Neural crest cell (in vitro differentiated cells): ENCODE data around the gene PSMD14. TPM values are rescaled to one million over a fixed set of nuclear protein-coding genes. Genes with fewer than 3 reads are reported as not detected.

Source experiments
- DNase-seq: peaks from one replicate; pipeline ENCODE4 v3.0.0; 2021; ENCODE audit warnings: low read depth, mixed read lengths, low spot score
- H3K27ac Mint-ChIP-seq: one replicate; pipeline ENCODE4 v1.8.0; 2021; ENCODE audit warnings: mild to moderate bottlenecking, mixed read lengths; ENCODE audit not compliant: unreplicated experiment
- H3K27me3 Mint-ChIP-seq: 2 replicates; pipeline ENCODE4 v1.8.0; 2021; ENCODE audit warnings: low read depth, mild to moderate bottlenecking, mixed read lengths
- H3K36me3 Mint-ChIP-seq: 2 replicates; pipeline ENCODE4 v1.8.0; 2021; ENCODE audit warnings: low read depth, mild to moderate bottlenecking, mixed read lengths
- H3K4me1 Mint-ChIP-seq: 2 replicates; pipeline ENCODE4 v1.8.0; 2021; ENCODE audit warnings: mixed read lengths
- H3K4me3 Mint-ChIP-seq: one replicate; pipeline ENCODE4 v1.8.0; 2021; ENCODE audit warnings: mild to moderate bottlenecking, mixed read lengths
- H3K9me3 Mint-ChIP-seq: 2 replicates; pipeline ENCODE4 v1.8.0; 2021; ENCODE audit warnings: mixed read lengths
- CTCF ChIP-seq: fragments of 200-600 bp; sonication (generic); conservative IDR thresholded peaks from 2 replicates; pipeline ENCODE4 v1.5.0; 2021; ENCODE audit warnings: antibody characterized with exemption, mild to moderate bottlenecking
- total RNA-seq: library from RNA; stranded (reverse); gene quantifications from 2 replicates; pipeline ENCODE4 v1.2.1, GENCODE V29; 2021

The PSMD14 gene
- total RNA-seq, 1 donor from 2014 or later = 82.4 TPM

DNA sequence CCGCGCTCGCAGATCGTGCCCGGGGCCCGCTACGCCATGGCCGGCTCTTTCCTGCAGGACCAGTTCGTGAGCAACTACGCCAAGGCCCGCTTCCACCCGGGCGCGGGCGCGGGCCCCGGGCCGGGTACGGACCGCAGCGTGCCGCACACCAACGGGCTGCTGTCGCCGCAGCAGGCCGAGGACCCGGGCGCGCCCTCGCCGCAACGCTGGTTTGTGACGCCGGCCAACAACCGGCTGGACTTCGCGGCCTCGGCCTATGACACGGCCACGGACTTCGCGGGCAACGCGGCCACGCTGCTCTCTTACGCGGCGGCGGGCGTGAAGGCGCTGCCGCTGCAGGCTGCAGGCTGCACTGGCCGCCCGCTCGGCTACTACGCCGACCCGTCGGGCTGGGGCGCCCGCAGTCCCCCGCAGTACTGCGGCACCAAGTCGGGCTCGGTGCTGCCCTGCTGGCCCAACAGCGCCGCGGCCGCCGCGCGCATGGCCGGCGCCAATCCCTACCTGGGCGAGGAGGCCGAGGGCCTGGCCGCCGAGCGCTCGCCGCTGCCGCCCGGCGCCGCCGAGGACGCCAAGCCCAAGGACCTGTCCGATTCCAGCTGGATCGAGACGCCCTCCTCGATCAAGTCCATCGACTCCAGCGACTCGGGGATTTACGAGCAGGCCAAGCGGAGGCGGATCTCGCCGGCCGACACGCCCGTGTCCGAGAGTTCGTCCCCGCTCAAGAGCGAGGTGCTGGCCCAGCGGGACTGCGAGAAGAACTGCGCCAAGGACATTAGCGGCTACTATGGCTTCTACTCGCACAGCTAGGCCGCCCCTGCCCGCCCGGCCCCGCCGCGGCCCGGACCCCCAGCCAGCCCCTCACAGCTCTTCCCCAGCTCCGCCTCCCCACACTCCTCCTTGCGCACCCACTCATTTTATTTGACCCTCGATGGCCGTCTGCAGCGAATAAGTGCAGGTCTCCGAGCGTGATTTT lies 115.5 kb downstream of the PSMD14 start:
- peak; percentile 14 for TF ChIP-seq CTCF
- Mint-ChIP-seq H3K9me3 (no peaks in the 10 kb centered on the region), H3K36me3 (no peaks in the 10 kb centered on the region), H3K4me1 (peaks cover 25% of the 10 kb centered on the region), H3K27ac (no peak overlapping the region), H3K27me3 (peaks cover 96% of the 10 kb centered on the region), H3K4me3 (peak overlapping the region; percentile 61)
- DNase-seq = peak; percentile 31

GRCh38 chr2:161424394-161424769 lies 116.2 kb downstream of the PSMD14 start:
- Mint-ChIP-seq H3K9me3 (no peaks in the 10 kb centered on the region), H3K27me3 (peaks cover 96% of the 10 kb centered on the region), H3K27ac (no peak overlapping the region), H3K4me1 (peaks cover 19% of the 10 kb centered on the region), H3K4me3 (peak overlapping the region; percentile 31), H3K36me3 (no peaks in the 10 kb centered on the region)
- no peak for TF ChIP-seq CTCF
- DNase-seq = no peak

- no peak for DNase-seq
- Mint-ChIP-seq H3K4me3 (peak overlapping the region; percentile 31), H3K9me3 (no peaks in the 10 kb centered on the region), H3K27ac (no peak overlapping the region), H3K36me3 (no peaks in the 10 kb centered on the region), H3K27me3 (peaks cover 94% of the 10 kb centered on the region), H3K4me1 (peaks cover 18% of the 10 kb centered on the region)
- no peak for TF ChIP-seq CTCF
These were observed 116.9 kb downstream of the PSMD14 start for GRCh38 chr2:161424891-161425727.

- H3K27ac Mint-ChIP-seq = no peak overlapping the region
- peaks cover 18% of the 10 kb centered on the region for H3K4me1 Mint-ChIP-seq
- DNase-seq = no peak
- H3K27me3 Mint-ChIP-seq = peaks cover 94% of the 10 kb centered on the region
- H3K9me3 Mint-ChIP-seq = no peaks in the 10 kb centered on the region
- no peak for TF ChIP-seq CTCF
- no peaks in the 10 kb centered on the region for H3K36me3 Mint-ChIP-seq
- peak overlapping the region; percentile 54 for H3K4me3 Mint-ChIP-seq
These were observed 117.7 kb downstream of the PSMD14 start for GRCh38 chr2:161425728-161426454.

- H3K36me3 Mint-ChIP-seq = no peaks in the 10 kb centered on the region
- peaks cover 92% of the 10 kb centered on the region for H3K27me3 Mint-ChIP-seq
- H3K27ac Mint-ChIP-seq = no peak overlapping the region
- H3K9me3 Mint-ChIP-seq = no peaks in the 10 kb centered on the region
- peaks cover 21% of the 10 kb centered on the region for H3K4me1 Mint-ChIP-seq
- peak overlapping the region; percentile 54 for H3K4me3 Mint-ChIP-seq
- no peak for DNase-seq
- TF ChIP-seq CTCF = peak; percentile 67
These were observed 118.3 kb downstream of the PSMD14 start for GRCh38 chr2:161426455-161426921.
